Activated CD4-positive, alpha-beta T cell treated with anti-CD3 and anti-CD28 coated beads, Interleukin-2, amount 50 U/mL, for 4 hours (primary cell): ENCODE results near the gene UBASH3B.

Source experiments
- DNase-seq, 2 experiments: peaks; one replicate each; pipeline ENCODE4 v3.0.0-alpha.2; 2020

The UBASH3B gene

GRCh38 chr11:122681070-122681469 lies 25.5 kb downstream of the UBASH3B start:
- DNase-seq: no peak

GRCh38 chr11:122681735-122682134 lies 26.2 kb downstream of the UBASH3B start:
- no peak for DNase-seq

- no peak for DNase-seq
These were observed 26.9 kb downstream of the UBASH3B start for GRCh38 chr11:122682464-122682863.

GRCh38 chr11:122685041-122685440 lies 29.5 kb downstream of the UBASH3B start:
- no peak for DNase-seq

GRCh38 chr11:122686111-122686510 lies 30.6 kb downstream of the UBASH3B start:
- DNase-seq: no peak

- DNase-seq: no peak
These were observed 34.9 kb downstream of the UBASH3B start for GRCh38 chr11:122690384-122690783.

- DNase-seq: no peak
These were observed 35.5 kb downstream of the UBASH3B start for GRCh38 chr11:122690801-122691548.

GRCh38 chr11:122691549-122692150 lies 36.1 kb downstream of the UBASH3B start:
- DNase-seq: no peak

GRCh38 chr11:122692444-122692843 lies 36.9 kb downstream of the UBASH3B start:
- DNase-seq: no peak

GRCh38 chr11:122695076-122695615 lies 39.6 kb downstream of the UBASH3B start:
- no peak for DNase-seq

- peak; percentile 64 to 65 for DNase-seq
These were observed 41.1 kb downstream of the UBASH3B start for GRCh38 chr11:122696662-122697061.

GRCh38 chr11:122697636-122698167 lies 42.2 kb downstream of the UBASH3B start:
- DNase-seq: no peak

GRCh38 chr11:122698392-122698791 lies 42.9 kb downstream of the UBASH3B start:
- no peak for DNase-seq

GRCh38 chr11:122700666-122701065 lies 45.1 kb downstream of the UBASH3B start:
- no peak for DNase-seq

- DNase-seq: no peak
These were observed 45.6 kb downstream of the UBASH3B start for GRCh38 chr11:122701143-122701542.

GRCh38 chr11:122703541-122704272 lies 48.2 kb downstream of the UBASH3B start:
- peak in 1 of 2 experiments; percentile 27 for DNase-seq

- no peak for DNase-seq
These were observed 49.9 kb downstream of the UBASH3B start for GRCh38 chr11:122705396-122705795.

- DNase-seq: no peak
These were observed 51.0 kb downstream of the UBASH3B start for GRCh38 chr11:122706291-122707088.

- DNase-seq: no peak
These were observed 51.6 kb downstream of the UBASH3B start for GRCh38 chr11:122707111-122707510.

- no peak for DNase-seq
These were observed 52.4 kb downstream of the UBASH3B start for GRCh38 chr11:122707901-122708300.

GRCh38 chr11:122709039-122709760 lies 53.7 kb downstream of the UBASH3B start:
- DNase-seq: no peak

GRCh38 chr11:122711362-122711761 lies 55.8 kb downstream of the UBASH3B start:
- no peak for DNase-seq
